Body of pancreas (tissue), 4 donors: ENCODE measurements around the gene OR2V1.
"Not testable (repeated sequence)": the region's sequence is repeated elsewhere in the genome, so short reads cannot be mapped to it uniquely, and the experiment has no call there.

ENCODE experiments used
- POLR2A ChIP-seq, 3 donors: fragments of 450-650 bp; IDR thresholded peaks; one replicate each; pipeline ENCODE4 v1.6.1; 2016; ENCODE audit warnings: antibody characterized with exemption in 3 of 3, mild to moderate bottlenecking in 2 of 3
- TF ChIP-seq, protein P1 (sequence below), 7 experiments: fragments of 450-650 bp in 4 of 7; fragments of 200-600 bp in 3 of 7; sonication (generic) in 3 of 7; IDR thresholded peaks; one replicate each; pipeline ENCODE4 v1.5.1; 2016 to 2019; ENCODE audit warnings: antibody characterized with exemption in 7 of 7

DNA sequence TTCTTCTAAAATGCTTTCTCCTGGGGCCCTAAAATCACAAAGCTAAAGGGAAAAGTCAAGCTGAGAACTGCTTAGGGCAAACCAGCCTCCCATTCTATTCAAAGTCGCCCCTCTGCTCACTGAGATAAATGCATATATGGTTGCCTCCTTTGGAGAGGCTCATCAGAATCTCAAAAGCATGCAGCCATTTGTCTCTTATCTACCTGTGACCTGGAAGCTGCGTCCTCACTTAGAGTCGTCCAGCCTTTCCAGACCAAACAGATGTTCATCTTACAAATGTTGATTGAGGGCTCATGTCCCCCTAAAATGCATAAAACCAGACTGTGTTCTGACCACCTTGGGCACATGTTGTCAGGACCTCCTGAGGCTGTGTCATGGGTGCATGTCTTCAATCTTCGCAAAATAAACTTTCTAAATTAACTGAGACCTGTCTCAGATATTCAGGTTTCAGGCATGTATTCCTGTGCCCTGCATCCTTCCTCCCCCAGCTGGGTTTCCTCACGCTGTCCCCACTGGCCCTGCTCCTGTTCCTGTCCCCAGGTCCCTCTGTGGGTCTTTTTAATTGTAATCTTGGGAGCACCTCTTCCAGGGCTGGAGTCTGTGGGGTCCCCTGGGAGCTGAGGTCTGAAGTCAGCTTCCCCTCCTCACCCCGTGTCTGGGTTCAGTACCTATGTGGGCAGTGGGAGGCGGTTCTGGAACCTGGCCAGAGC is 16.1 kb upstream of the OR2V1 start, which contains the start of gene OR2V2:
- TF ChIP-seq, protein P1, sequence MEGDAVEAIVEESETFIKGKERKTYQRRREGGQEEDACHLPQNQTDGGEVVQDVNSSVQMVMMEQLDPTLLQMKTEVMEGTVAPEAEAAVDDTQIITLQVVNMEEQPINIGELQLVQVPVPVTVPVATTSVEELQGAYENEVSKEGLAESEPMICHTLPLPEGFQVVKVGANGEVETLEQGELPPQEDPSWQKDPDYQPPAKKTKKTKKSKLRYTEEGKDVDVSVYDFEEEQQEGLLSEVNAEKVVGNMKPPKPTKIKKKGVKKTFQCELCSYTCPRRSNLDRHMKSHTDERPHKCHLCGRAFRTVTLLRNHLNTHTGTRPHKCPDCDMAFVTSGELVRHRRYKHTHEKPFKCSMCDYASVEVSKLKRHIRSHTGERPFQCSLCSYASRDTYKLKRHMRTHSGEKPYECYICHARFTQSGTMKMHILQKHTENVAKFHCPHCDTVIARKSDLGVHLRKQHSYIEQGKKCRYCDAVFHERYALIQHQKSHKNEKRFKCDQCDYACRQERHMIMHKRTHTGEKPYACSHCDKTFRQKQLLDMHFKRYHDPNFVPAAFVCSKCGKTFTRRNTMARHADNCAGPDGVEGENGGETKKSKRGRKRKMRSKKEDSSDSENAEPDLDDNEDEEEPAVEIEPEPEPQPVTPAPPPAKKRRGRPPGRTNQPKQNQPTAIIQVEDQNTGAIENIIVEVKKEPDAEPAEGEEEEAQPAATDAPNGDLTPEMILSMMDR (IDR thresholded peaks at IDR 0.05) = not testable (repeated sequence)
- TF ChIP-seq POLR2A (IDR thresholded peaks at IDR 0.05) = not testable (repeated sequence)
